T-helper 1 cell treated with Interleukin-12 subunit alpha and Interleukin-12 subunit beta and Interleukin-4 antibody, amounts not matched to agents 30 μg/mL and 1 μg/mL, for 36 hours (primary cell): Measurements from ENCODE around the gene SLC44A1.

Source experiments
- H3K27ac Mint-ChIP-seq: one replicate; pipeline ENCODE4 v1.8.0; 2021; ENCODE audit warnings: mild to moderate bottlenecking, mixed read lengths
- H3K27me3 Mint-ChIP-seq: one replicate; pipeline ENCODE4 v1.8.0; 2021; ENCODE audit warnings: low read depth, mixed read lengths
- H3K36me3 Mint-ChIP-seq: one replicate; pipeline ENCODE4 v1.8.0; 2021; ENCODE audit warnings: low read depth, mixed read lengths
- H3K4me1 Mint-ChIP-seq: one replicate; pipeline ENCODE4 v1.8.0; 2021; ENCODE audit warnings: low read depth, mixed read lengths
- H3K4me3 Mint-ChIP-seq: one replicate; pipeline ENCODE4 v1.8.0; 2021; ENCODE audit warnings: mild to moderate bottlenecking, moderate library complexity, mixed read lengths
- H3K9me3 Mint-ChIP-seq: one replicate; pipeline ENCODE4 v1.8.0; 2021; ENCODE audit warnings: mixed read lengths

SLC44A1 gene

DNA sequence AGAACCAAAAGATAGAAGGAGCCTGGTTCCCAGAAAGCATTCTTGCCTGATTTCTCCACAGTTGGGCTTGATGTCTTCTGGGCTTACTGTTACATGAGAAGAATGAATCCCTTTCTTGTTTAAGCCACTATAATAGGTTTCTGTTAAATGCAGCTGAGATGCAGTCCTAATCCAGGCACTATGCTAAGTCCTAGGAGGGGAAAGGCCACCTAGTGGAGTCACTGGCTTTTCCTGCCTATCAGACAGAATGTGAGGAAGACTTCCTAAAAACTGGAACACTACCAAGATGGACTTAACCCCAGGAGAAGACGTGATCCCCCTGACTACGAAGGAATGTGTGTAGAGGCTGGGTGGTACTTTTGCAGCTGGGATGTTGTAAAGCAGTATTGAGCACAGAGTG is 169.1 kb downstream of the SLC44A1 start:
- peaks cover 15% of the 10 kb centered on the region for H3K4me1 Mint-ChIP-seq
- no peaks in the 10 kb centered on the region for H3K36me3 Mint-ChIP-seq
- H3K27ac Mint-ChIP-seq = no peak overlapping the region
- peaks cover 53% of the 10 kb centered on the region for H3K27me3 Mint-ChIP-seq
- no peaks in the 10 kb centered on the region for H3K9me3 Mint-ChIP-seq
- H3K4me3 Mint-ChIP-seq = no peak overlapping the region

GRCh38 chr9:105414947-105415661 is 170.7 kb downstream of the SLC44A1 start:
- Mint-ChIP-seq H3K36me3 (no peaks in the 10 kb centered on the region), H3K9me3 (no peaks in the 10 kb centered on the region), H3K27me3 (peaks cover 47% of the 10 kb centered on the region), H3K4me3 (no peak overlapping the region), H3K27ac (no peak overlapping the region), H3K4me1 (peaks cover 15% of the 10 kb centered on the region)

GRCh38 chr9:105415662-105415980 is 171.2 kb downstream of the SLC44A1 start:
- Mint-ChIP-seq H3K36me3 (no peaks in the 10 kb centered on the region), H3K27ac (no peak overlapping the region), H3K27me3 (peaks cover 42% of the 10 kb centered on the region), H3K4me3 (no peak overlapping the region), H3K9me3 (no peaks in the 10 kb centered on the region), H3K4me1 (peaks cover 15% of the 10 kb centered on the region)

- H3K27me3 Mint-ChIP-seq = peaks cover 30% of the 10 kb centered on the region
- no peaks in the 10 kb centered on the region for H3K36me3 Mint-ChIP-seq
- H3K4me3 Mint-ChIP-seq = no peak overlapping the region
- H3K27ac Mint-ChIP-seq = no peak overlapping the region
- peaks cover 15% of the 10 kb centered on the region for H3K4me1 Mint-ChIP-seq
- no peaks in the 10 kb centered on the region for H3K9me3 Mint-ChIP-seq
Measured at GRCh38 chr9:105416840-105417239, 172.4 kb downstream of the SLC44A1 start.

DNA sequence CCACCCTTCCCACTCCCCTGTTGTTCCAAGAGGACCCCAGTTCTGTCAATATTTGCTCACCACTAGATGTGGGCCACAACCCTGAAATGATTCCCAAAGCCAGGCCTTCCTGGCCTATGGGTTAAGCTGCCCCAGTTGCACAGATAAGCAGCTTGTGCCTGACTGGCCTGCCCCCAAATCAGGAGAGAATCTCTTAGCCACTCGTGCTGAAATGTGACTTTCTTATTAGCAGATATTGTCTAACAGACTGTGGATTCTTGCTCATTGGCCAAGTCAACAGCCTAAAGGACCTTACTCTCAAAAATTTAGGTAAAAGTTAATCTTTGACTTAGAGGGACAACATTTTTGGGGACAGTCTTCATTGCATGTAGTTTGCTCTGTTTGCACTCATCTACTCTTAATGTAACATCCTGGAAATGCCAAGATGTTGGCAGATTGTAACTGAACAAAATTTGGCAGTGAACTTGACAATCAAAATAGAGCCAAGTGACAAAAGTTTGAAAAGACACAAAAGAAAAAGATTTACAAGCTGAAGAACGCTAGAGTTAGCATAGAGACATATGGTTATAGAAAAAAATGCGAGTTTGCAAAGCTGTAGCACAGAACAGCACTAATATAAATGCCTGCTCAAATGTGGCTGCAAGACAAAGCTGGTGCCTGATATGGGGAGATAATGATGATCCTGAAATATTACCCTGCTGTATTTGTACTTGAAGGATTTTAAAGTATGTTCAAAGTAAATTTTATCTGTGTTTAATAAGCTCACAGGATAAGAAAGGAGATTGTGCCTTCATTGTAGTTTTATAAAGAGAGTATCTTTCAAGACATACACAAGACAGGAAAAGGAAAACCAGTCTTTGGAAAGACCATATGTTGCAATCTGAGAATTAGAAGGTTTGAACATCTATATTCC is 174.4 kb downstream of the SLC44A1 start:
- Mint-ChIP-seq H3K9me3 (no peaks in the 10 kb centered on the region), H3K4me1 (peaks cover 15% of the 10 kb centered on the region), H3K36me3 (no peaks in the 10 kb centered on the region), H3K4me3 (no peak overlapping the region), H3K27me3 (peaks cover 14% of the 10 kb centered on the region), H3K27ac (no peak overlapping the region)

- Mint-ChIP-seq H3K27ac (no peak overlapping the region), H3K27me3 (peaks cover 5% of the 10 kb centered on the region), H3K36me3 (no peaks in the 10 kb centered on the region), H3K4me3 (no peak overlapping the region), H3K9me3 (no peaks in the 10 kb centered on the region), H3K4me1 (peaks cover 15% of the 10 kb centered on the region)
Measured at GRCh38 chr9:105419816-105420597, 175.6 kb downstream of the SLC44A1 start.

DNA sequence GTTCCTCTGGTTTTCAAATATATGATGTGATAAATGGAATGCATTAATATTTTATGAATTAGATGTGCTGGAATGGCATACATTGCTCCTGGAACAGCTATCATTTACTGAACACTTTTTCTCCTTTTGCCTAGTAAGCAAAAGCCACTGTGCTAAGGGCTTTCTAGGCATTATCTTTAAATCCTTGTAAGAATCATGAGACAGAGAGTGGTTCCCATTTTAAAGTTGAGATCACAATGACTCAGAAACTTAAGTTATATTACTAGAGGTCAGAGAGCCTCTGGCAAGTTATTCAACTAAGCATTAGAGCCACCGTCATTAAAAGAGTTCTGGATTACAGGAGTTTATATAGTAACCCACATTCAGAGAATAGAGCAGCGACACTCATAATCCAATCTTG is 176.7 kb downstream of the SLC44A1 start:
- H3K4me1 Mint-ChIP-seq = peaks cover 12% of the 10 kb centered on the region
- H3K27me3 Mint-ChIP-seq = peaks cover 4% of the 10 kb centered on the region
- H3K36me3 Mint-ChIP-seq = no peaks in the 10 kb centered on the region
- H3K4me3 Mint-ChIP-seq = no peak overlapping the region
- no peaks in the 10 kb centered on the region for H3K9me3 Mint-ChIP-seq
- H3K27ac Mint-ChIP-seq = no peak overlapping the region

- Mint-ChIP-seq H3K27me3 (peaks cover 9% of the 10 kb centered on the region), H3K4me1 (peaks cover 6% of the 10 kb centered on the region), H3K27ac (no peak overlapping the region), H3K36me3 (no peaks in the 10 kb centered on the region), H3K9me3 (no peaks in the 10 kb centered on the region), H3K4me3 (no peak overlapping the region)
Measured at GRCh38 chr9:105421864-105422263, 177.4 kb downstream of the SLC44A1 start.

DNA sequence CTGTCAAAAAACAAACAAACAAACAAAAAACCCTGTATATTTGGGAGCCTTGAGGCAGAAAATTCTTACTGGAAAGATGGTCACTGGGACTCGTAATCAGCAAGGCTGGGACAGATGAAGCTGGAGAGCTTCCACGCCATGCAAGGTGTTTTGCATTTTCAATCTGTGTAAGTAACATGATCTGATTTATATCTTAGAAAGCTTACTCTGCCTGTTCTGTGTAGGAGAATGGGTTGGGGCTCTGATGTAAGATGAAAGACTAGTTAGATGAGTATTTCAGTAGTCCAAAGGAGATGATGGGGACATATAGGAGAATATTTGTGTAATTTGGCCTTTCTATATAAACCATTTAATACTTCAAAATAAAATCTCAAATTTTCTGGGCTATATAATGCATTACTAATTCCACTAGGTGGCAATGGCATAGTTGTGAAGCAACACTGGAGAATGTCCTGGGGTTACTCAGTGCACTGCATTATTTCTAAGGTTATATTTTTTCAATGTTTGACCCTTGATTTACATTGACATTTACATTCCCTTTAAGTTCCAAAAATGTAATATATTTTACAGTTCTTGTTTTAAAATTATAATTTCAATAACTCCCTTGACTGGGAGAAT is 181.5 kb downstream of the SLC44A1 start:
- Mint-ChIP-seq H3K27me3 (peaks cover 11% of the 10 kb centered on the region), H3K9me3 (no peaks in the 10 kb centered on the region), H3K36me3 (no peaks in the 10 kb centered on the region)

DNA sequence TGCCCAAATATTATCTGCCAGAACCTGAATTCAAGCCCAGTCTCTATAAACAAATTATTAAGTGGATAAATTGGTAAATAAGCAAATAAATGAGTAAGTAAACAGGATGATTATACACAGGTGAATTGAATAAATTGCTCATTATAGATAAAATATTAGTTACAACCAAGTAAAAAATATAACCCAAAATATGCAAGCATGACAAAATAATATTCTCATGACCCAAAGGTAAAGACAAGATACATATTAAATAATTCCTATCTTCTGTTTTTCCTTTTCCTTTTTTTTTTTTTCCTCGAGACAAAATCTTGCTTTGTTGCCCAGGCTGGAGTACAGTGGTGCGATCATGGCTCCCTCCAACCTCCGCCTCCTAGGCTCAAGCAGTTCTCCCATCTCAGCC is 182.2 kb downstream of the SLC44A1 start:
- Mint-ChIP-seq H3K27ac (no peak overlapping the region), H3K4me1 (no peaks in the 10 kb centered on the region), H3K4me3 (no peak overlapping the region), H3K27me3 (peaks cover 11% of the 10 kb centered on the region), H3K9me3 (no peaks in the 10 kb centered on the region), H3K36me3 (no peaks in the 10 kb centered on the region)

More for the DNA sequence above, 181.5 kb downstream of the SLC44A1 start:
- Mint-ChIP-seq H3K27ac (no peak overlapping the region), H3K4me1 (no peaks in the 10 kb centered on the region), H3K4me3 (no peak overlapping the region)

DNA sequence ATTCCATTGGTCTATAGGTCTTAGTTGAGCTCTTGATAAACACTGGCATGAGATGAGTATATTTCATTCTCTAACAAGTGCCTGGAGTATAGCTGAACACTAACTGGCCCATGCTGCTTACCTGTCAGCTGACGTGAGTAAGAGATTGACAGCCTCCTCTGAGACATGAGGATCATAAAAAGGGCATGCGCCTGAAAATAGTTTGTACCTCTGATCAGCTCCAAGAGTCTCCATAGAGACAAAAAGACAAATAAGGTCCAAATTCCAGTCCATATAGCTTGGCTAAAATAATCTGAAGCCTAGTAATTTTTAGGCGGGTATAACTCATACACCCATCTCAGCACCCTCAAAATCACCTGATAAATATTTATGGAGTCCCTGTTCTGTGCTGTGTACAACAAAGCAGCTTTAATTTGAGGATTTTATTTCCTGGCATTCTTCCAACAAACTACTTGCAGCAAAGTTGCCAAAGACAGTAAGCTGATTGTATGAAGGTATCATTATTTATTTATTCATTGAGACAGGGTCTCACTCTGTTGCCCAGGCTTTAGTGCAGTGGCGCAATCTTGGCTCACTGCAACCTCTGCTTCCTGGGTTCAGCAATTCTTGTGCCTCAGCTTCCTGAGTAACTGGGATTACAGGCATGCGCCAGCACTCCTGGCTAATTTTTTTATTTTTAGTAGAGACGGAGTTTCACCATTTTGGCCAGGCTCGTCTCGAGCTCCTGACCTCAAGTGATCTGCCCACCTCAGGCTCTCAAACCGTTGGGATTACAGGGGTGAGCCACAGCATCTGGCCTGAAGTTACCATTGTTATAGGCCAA is 187.2 kb downstream of the SLC44A1 start:
- no peaks in the 10 kb centered on the region for H3K36me3 Mint-ChIP-seq
- no peaks in the 10 kb centered on the region for H3K4me1 Mint-ChIP-seq
- no peak overlapping the region for H3K4me3 Mint-ChIP-seq
- peaks cover 4% of the 10 kb centered on the region for H3K27me3 Mint-ChIP-seq
- no peaks in the 10 kb centered on the region for H3K9me3 Mint-ChIP-seq
- H3K27ac Mint-ChIP-seq = no peak overlapping the region

- Mint-ChIP-seq H3K4me3 (no peak overlapping the region), H3K9me3 (no peaks in the 10 kb centered on the region), H3K27me3 (no peaks in the 10 kb centered on the region), H3K27ac (no peak overlapping the region), H3K4me1 (no peaks in the 10 kb centered on the region), H3K36me3 (no peaks in the 10 kb centered on the region)
Measured at GRCh38 chr9:105432247-105432842, 187.9 kb downstream of the SLC44A1 start.

- H3K9me3 Mint-ChIP-seq = no peaks in the 10 kb centered on the region
- peaks cover 5% of the 10 kb centered on the region for H3K27me3 Mint-ChIP-seq
- H3K4me1 Mint-ChIP-seq = no peaks in the 10 kb centered on the region
- no peak overlapping the region for H3K4me3 Mint-ChIP-seq
- H3K36me3 Mint-ChIP-seq = no peaks in the 10 kb centered on the region
- H3K27ac Mint-ChIP-seq = no peak overlapping the region
Measured at GRCh38 chr9:105435453-105435852, 191.0 kb downstream of the SLC44A1 start.
